A549 (cell line): ENCODE data around the gene PLEKHH2. TPM values are rescaled to one million over a fixed set of nuclear protein-coding genes. Genes with fewer than 3 reads are reported as not detected.

Source experiments
- ATAC-seq, 2 experiments: fragments of 200-7000 bp in 1 of 2; fragments of >200 bp in 1 of 2; cut with Nextera tagmentation in 1 of 2; cut with Tn5 transposase in 1 of 2; 3 replicates each; pipeline versions ENCODE4 v1.8.0 to v1.9.1; 2018 to 2020; ENCODE audit warnings: mild to moderate bottlenecking in 1 of 2, moderate library complexity in 1 of 2
- CTCF ChIA-PET: fragments of 300-600 bp; sonication (Branson Sonifier 250); formaldehyde crosslinking; extraction: SDS; loops from one replicate; lab custom pipeline; 2021; ENCODE audit warnings: antibody characterized with exemption, inconsistent platforms; lab: Yijun Ruan, JAX
- POLR2A ChIA-PET: fragments of 350-600 bp; formaldehyde crosslinking; extraction: SDS; loops from one replicate; lab custom pipeline; 2021; ENCODE audit warnings: antibody characterized with exemption, inconsistent platforms; lab: Yijun Ruan, JAX
- DNase-seq, 2 experiments: peaks; one replicate each; pipeline versions ENCODE4 v3.0.0 to v3.0.0-alpha.2; 2011 to 2016; ENCODE audit warnings: low read depth in 1 of 2, low spot score in 1 of 2
- FAIRE-seq: peaks from 2 replicates; lab custom pipeline; 2011; peaks lifted over from hg19 to GRCh38; lab: Jason Lieb, UNC
- H3K27ac ChIP-seq, 2 experiments: fragments of >200 bp; sonication (Bioruptor Twin); formaldehyde crosslinking; 3 replicates each; pipeline ENCODE4 v1.5.1; 2016 to 2017
- H3K4me1 ChIP-seq: fragments of >200 bp; sonication (Bioruptor Twin); formaldehyde crosslinking; 3 replicates; pipeline ENCODE4 v1.6.1; 2016
- H3K4me2 ChIP-seq: fragments of >200 bp; sonication (Bioruptor Twin); formaldehyde crosslinking; 3 replicates; pipeline ENCODE4 v1.6.1; 2016
- H3K4me3 ChIP-seq: fragments of >200 bp; sonication (Bioruptor Twin); formaldehyde crosslinking; 3 replicates; pipeline ENCODE4 v1.5.1; 2016
- H3K9me3 ChIP-seq: fragments of >200 bp; sonication (Bioruptor Twin); formaldehyde crosslinking; 3 replicates; pipeline ENCODE4 v1.6.1; 2016
- ATOH8 ChIP-seq: fragments of 250-450 bp; sonication (Bioruptor Pico); IDR thresholded peaks from 2 replicates; pipeline ENCODE4 v1.5.0; 2020; ENCODE audit warnings: low read depth, mild to moderate bottlenecking, moderate library complexity
- CBX2 ChIP-seq: fragments of 200-600 bp; sonication (generic); IDR thresholded peaks from 2 replicates; pipeline ENCODE4 v1.6.1; 2016; ENCODE audit warnings: low read depth, mild to moderate bottlenecking, borderline replicate concordance
- CEBPB ChIP-seq, 2 experiments: fragments of >200 bp in 1 of 2; sonication (Bioruptor Twin) in 1 of 2; formaldehyde crosslinking in 1 of 2; IDR thresholded peaks; 2 replicates each; pipeline ENCODE4 v1.6.1; 2012 to 2016
- CTCF ChIP-seq: fragments of >200 bp; sonication (Bioruptor Twin); formaldehyde crosslinking; IDR thresholded peaks from 3 replicates; pipeline ENCODE4 v1.5.1; 2016
- E2F6 ChIP-seq: IDR thresholded peaks from 2 replicates; pipeline ENCODE4 v1.6.1; 2012; ENCODE audit warnings: low read depth, borderline replicate concordance
- EHF ChIP-seq: fragments of 250-450 bp; sonication (Bioruptor Pico); IDR thresholded peaks from 2 replicates; pipeline ENCODE4 v1.5.0; 2020; ENCODE audit warnings: mild to moderate bottlenecking
- EHMT2 ChIP-seq: fragments of 200-600 bp; sonication (generic); IDR thresholded peaks from 2 replicates; pipeline ENCODE4 v1.6.1; 2016; ENCODE audit warnings: antibody characterized with exemption, low read depth, mild to moderate bottlenecking, moderate library complexity
- ELK1 ChIP-seq: fragments of 150-350 bp; IDR thresholded peaks from 2 replicates; pipeline ENCODE4 v1.6.1; 2014; ENCODE audit warnings: low read depth, mild to moderate bottlenecking, low read length
- EP300 ChIP-seq, 2 experiments: fragments of >200 bp; sonication (Bioruptor Twin); formaldehyde crosslinking; IDR thresholded peaks; 2 replicates in 1 of 2; 3 replicates in 1 of 2; pipeline ENCODE4 v1.6.1; 2016 to 2017
- HEYL ChIP-seq: fragments of 250-450 bp; sonication (Bioruptor Pico); IDR thresholded peaks from 2 replicates; pipeline ENCODE4 v1.8.0; 2021; ENCODE audit warnings: mild to moderate bottlenecking, moderate library complexity
- HOXA7 ChIP-seq: fragments of 250-450 bp; sonication (Bioruptor Pico); IDR thresholded peaks from 2 replicates; pipeline ENCODE4 v1.5.0; 2020; ENCODE audit warnings: mild to moderate bottlenecking, moderate library complexity
- JUN ChIP-seq, 2 experiments: fragments of >200 bp; sonication (Bioruptor Twin); formaldehyde crosslinking; IDR thresholded peaks; 2 replicates in 1 of 2; 3 replicates in 1 of 2; pipeline ENCODE4 v1.6.1; 2016 to 2017
- JUNB ChIP-seq: fragments of >200 bp; sonication (Bioruptor Twin); formaldehyde crosslinking; IDR thresholded peaks from 2 replicates; pipeline ENCODE4 v1.6.1; 2016
- KDM1A ChIP-seq: fragments of 200-600 bp; sonication (generic); IDR thresholded peaks from 2 replicates; pipeline ENCODE4 v1.6.1; 2016; ENCODE audit warnings: low read depth, mild to moderate bottlenecking
- KDM5A ChIP-seq: fragments of 200-600 bp; sonication (generic); IDR thresholded peaks from 2 replicates; pipeline ENCODE4 v1.6.1; 2016; ENCODE audit warnings: antibody characterized with exemption, mild to moderate bottlenecking
- MAFK ChIP-seq: fragments of 450-650 bp; IDR thresholded peaks from 2 replicates; pipeline ENCODE4 v1.6.1; 2014; ENCODE audit not compliant: partially characterized antibody
- MAX ChIP-seq: IDR thresholded peaks from 2 replicates; pipeline ENCODE4 v1.6.1; 2012
- NPAS2 ChIP-seq: fragments of 250-450 bp; sonication (Bioruptor Pico); IDR thresholded peaks from 2 replicates; pipeline ENCODE4 v1.8.0; 2022; ENCODE audit warnings: mild to moderate bottlenecking, moderate library complexity, borderline replicate concordance
- NR3C1 ChIP-seq: fragments of >200 bp; sonication (Bioruptor Twin); formaldehyde crosslinking; IDR thresholded peaks from 3 replicates; pipeline ENCODE4 v1.6.1; 2017
- POLR2A ChIP-seq: IDR thresholded peaks from 2 replicates; pipeline ENCODE4 v1.6.1; 2012; ENCODE audit warnings: mild to moderate bottlenecking, low read length
- RAD21 ChIP-seq, 2 experiments: fragments of >200 bp in 1 of 2; sonication (Bioruptor Twin) in 1 of 2; formaldehyde crosslinking in 1 of 2; IDR thresholded peaks in 1 of 2; conservative IDR thresholded peaks in 1 of 2; 2 replicates in 1 of 2; 3 replicates in 1 of 2; pipeline ENCODE4 v1.6.1; 2012 to 2018; ENCODE audit warnings: inconsistent platforms in 1 of 2
- RARB ChIP-seq: fragments of 250-450 bp; sonication (Bioruptor Pico); IDR thresholded peaks from 2 replicates; pipeline ENCODE4 v1.8.0; 2021; ENCODE audit warnings: mild to moderate bottlenecking, moderate library complexity
- RCOR1 ChIP-seq: fragments of 150-350 bp; IDR thresholded peaks from 2 replicates; pipeline ENCODE4 v1.6.1; 2014; ENCODE audit warnings: antibody characterized with exemption, low read length, low read depth
- SMC3 ChIP-seq: fragments of >200 bp; sonication (Bioruptor Twin); formaldehyde crosslinking; IDR thresholded peaks from 3 replicates; pipeline ENCODE4 v1.6.1; 2018; ENCODE audit warnings: inconsistent platforms
- ZSCAN20 ChIP-seq: fragments of 250-450 bp; sonication (Bioruptor Pico); IDR thresholded peaks from 2 replicates; pipeline ENCODE4 v1.8.0; 2022; ENCODE audit warnings: mild to moderate bottlenecking, moderate library complexity
- WGBS: methylation state at CpG from one replicate; pipeline ENCODE4 v1.1.6; 2017; ENCODE audit errors: missing lambda C conversion rate; 5-methylcytosine and 5-hydroxymethylcytosine counted together
- polyA plus RNA-seq, 4 experiments: library from polyadenylated mRNA; depleted of rRNA in 3 of 4; stranded (reverse); fragments of >200 nt; fragmentation: RNase III in 1 of 4; extraction: RNeasy Plus Mini Kit Qiagen cat#74134 plus additional on column Dnase treatment in 1 of 4; gene quantifications; 2 replicates in 3 of 4; 3 replicates in 1 of 4; pipeline ENCODE4 v1.2.3, GENCODE V29; 2011 to 2017
- TF ChIP-seq, protein P1 (sequence below): fragments of 250-450 bp; sonication (Bioruptor Pico); IDR thresholded peaks from 2 replicates; pipeline ENCODE4 v1.5.0; 2021; ENCODE audit warnings: mild to moderate bottlenecking, moderate library complexity, borderline replicate concordance
- TF ChIP-seq, protein P2 (sequence below): IDR thresholded peaks from 2 replicates; pipeline ENCODE4 v1.6.1; 2012

PLEKHH2 gene
- polyA plus RNA-seq, 2 of the 4 experiments (the other 2 are of a cell fraction), result 0.92 to 14.9 TPM

- TF ChIP-seq NR3C1, result no peak
- no peak for TF ChIP-seq ZSCAN20 (CRISPR knock-in tag)
- no peak for TF ChIP-seq KDM1A
- TF ChIP-seq POLR2A, result no peak
- TF ChIP-seq ELK1, result no peak
- TF ChIP-seq MAX, result no peak
- no peak for TF ChIP-seq HOXA7 (CRISPR knock-in tag)
- no peak for TF ChIP-seq RARB (CRISPR knock-in tag)
- TF ChIP-seq ATOH8 (CRISPR knock-in tag), result no peak
- TF ChIP-seq CBX2, result no peak
- no peak for TF ChIP-seq NPAS2
- TF ChIP-seq EHF, result no peak
- TF ChIP-seq JUNB, result no peak
- TF ChIP-seq EP300 (IDR thresholded peaks at IDR 0.05), result no peak
- TF ChIP-seq, protein P1, sequence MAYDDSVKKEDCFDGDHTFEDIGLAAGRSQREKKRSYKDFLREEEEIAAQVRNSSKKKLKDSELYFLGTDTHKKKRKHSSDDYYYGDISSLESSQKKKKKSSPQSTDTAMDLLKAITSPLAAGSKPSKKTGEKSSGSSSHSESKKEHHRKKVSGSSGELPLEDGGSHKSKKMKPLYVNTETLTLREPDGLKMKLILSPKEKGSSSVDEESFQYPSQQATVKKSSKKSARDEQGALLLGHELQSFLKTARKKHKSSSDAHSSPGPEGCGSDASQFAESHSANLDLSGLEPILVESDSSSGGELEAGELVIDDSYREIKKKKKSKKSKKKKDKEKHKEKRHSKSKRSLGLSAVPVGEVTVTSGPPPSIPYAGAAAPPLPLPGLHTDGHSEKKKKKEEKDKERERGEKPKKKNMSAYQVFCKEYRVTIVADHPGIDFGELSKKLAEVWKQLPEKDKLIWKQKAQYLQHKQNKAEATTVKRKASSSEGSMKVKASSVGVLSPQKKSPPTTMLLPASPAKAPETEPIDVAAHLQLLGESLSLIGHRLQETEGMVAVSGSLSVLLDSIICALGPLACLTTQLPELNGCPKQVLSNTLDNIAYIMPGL (CRISPR knock-in tag), result no peak
- Histone ChIP-seq H3K4me3 (no peak overlapping the region), H3K4me1 (no peaks in the 10 kb centered on the region), H3K9me3 (no peaks in the 10 kb centered on the region), H3K4me2 (no peak overlapping the region), H3K27ac (no peak overlapping the region)
- FAIRE-seq (no peak), ATAC-seq (no peak), DNase-seq (no peak)
- WGBS, result 80% methylated on average over 5 of the region's 5 CpGs
- ChIA-PET CTCF (interaction anchor here (0.5 to 3.8 kb wide), 19 partner anchors 9 to 778 kb away, joined by 3 to 25 read pairs (median 4); partner anchors contain the start of genes DYNC2LI1, PLEKHH2 and THADA), POLR2A (interaction anchor here (0.6 to 2.3 kb wide), 2 partner anchors 9 to 372 kb away, joined by 4 to 39 read pairs; partner anchors contain the start of gene THADA)
Measured at GRCh38 chr2:43605851-43606250, 31.2 kb upstream of the PLEKHH2 start.

- H3K4me3 ChIP-seq, result no peak overlapping the region
- CTCF ChIA-PET, result interaction anchor here (0.6 to 7.8 kb wide), 37 partner anchors 10 to 870 kb away, joined by 3 to 107 read pairs (median 4); partner anchors contain the start of gene THADA
- peak; percentile 62 to 66 for DNase-seq
- H3K9me3 ChIP-seq, result no peaks in the 10 kb centered on the region
- WGBS, result 41% methylated on average over 6 of the region's 6 CpGs
- POLR2A ChIA-PET, result interaction anchor here (1.4 kb wide), 1 partner anchor 13 kb away, joined by 3 read pairs; the partner anchor contains the start of gene THADA
- TF ChIP-seq JUN (IDR thresholded peaks at IDR 0.05) (no peak), CEBPB (IDR thresholded peaks at IDR 0.05) (no peak), CTCF (peak; percentile 84), EHMT2 (no peak), E2F6 (no peak), MAFK (no peak), KDM5A (no peak), EP300 (IDR thresholded peaks at IDR 0.05) (no peak), NPAS2 (no peak), HEYL (CRISPR knock-in tag) (no peak), NR3C1 (no peak), RCOR1 (no peak), RARB (CRISPR knock-in tag) (no peak), SMC3 (peak; percentile 73), JUNB (no peak), KDM1A (no peak), RAD21 (conservative IDR thresholded peaks at IDR 0.05 in 1 of 2, IDR thresholded peaks at IDR 0.05 in 1 of 2) (peak; percentile 70 to 75), EHF (no peak)
- TF ChIP-seq, protein P2, sequence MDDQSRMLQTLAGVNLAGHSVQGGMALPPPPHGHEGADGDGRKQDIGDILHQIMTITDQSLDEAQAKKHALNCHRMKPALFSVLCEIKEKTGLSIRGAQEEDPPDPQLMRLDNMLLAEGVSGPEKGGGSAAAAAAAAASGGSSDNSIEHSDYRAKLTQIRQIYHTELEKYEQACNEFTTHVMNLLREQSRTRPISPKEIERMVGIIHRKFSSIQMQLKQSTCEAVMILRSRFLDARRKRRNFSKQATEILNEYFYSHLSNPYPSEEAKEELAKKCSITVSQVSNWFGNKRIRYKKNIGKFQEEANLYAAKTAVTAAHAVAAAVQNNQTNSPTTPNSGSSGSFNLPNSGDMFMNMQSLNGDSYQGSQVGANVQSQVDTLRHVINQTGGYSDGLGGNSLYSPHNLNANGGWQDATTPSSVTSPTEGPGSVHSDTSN, result no peak
- H3K4me1 ChIP-seq, result peaks cover 6% of the 10 kb centered on the region; the same call in 1 of the 3 replicates
- no peak overlapping the region for H3K27ac ChIP-seq
- no peak overlapping the region for H3K4me2 ChIP-seq
- ATAC-seq, result peak; percentile 79 to 88; a peak in 5 of 6 replicates
- peak; percentile 7 for FAIRE-seq
Measured at GRCh38 chr2:43609290-43609918, 27.7 kb upstream of the PLEKHH2 start.
